Measurements from ENCODE around the gene RABEPK. TPM values are rescaled to one million over a fixed set of nuclear protein-coding genes. Genes with fewer than 3 reads are reported as not detected.

The RABEPK gene
- total and polyA plus RNA-seq, 10 of the 15 experiments (the other 5 are each of a cell fraction or from before 2014, with no cell fraction given): 26.9 to 59.8 (median 39.4) TPM

DNA sequence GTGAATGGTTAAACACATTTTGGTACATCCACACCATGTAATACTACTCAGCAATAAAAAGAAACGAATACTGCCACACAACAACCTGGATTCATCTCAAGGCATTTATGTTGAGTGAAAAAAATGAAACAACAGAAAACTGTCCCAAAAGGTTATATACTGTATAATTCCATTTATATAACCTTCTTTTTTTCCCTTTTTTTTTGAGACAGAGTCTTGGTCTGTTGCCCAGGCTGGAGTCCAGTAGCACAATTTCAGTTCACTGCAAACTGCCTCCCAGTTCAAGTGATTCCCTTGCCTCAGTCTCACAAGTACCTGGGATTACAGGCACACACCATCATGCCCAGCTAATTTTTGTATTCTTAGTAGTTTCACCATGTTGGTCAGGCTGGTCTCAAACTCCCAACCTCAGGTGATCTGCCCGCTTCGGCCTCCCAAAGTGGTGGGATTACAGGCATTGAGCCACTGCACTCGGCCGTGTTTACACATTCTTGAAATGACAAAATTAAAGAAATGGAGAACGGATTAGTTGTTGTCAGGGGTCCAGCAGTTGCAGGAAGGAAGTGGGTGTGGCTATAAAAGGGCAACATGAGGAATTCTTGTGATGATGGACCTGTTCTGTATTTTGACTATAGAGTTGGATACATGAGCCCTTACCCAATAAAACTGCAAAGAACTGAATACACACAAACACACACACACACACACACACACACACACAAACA is 28.1 kb upstream of the RABEPK start:
- CTCF ChIA-PET: no interaction called here
- WGBS (ENCODE audit: insufficient coverage, insufficient replicate concordance, low lambda C conversion rate, missing lambda C conversion rate): 55% methylated on average over 6 of the region's 6 CpGs
- no peak for TF ChIP-seq IKZF1 (conservative IDR thresholded peaks at IDR 0.05)
- H3K9me3 ChIP-seq (replicated peaks; ENCODE audit: control insufficient read depth, insufficient read depth, low read length): no peaks in the 10 kb centered on the region
- SMC1A ChIA-PET (ENCODE audit: uncharacterized antibody, unreplicated experiment): no interaction called here
- H3K4me2 ChIP-seq (ENCODE audit: control insufficient read depth, insufficient read depth): no peak overlapping the region
- H3K27ac ChIP-seq (ENCODE audit: control insufficient read depth, insufficient read depth): no peak overlapping the region
- RAD21 ChIA-PET (ENCODE audit: unreplicated experiment): no interaction called here
- H3K9ac ChIP-seq (ENCODE audit: control insufficient read depth, insufficient read depth, low read length): no peak overlapping the region
- no peak for FAIRE-seq
- no peak overlapping the region for H2AFZ ChIP-seq (ENCODE audit: control insufficient read depth, low read depth, low read length)
- in situ Hi-C loops (cut with MboI) (no loop called here), intact Hi-C loops (cut with micrococcal nuclease; ENCODE audit: unreplicated experiment) (no loop called here)
- no peak for ATAC-seq
- BruUV-seq (replicated peaks): no TSS peak
- H3K36me3 ChIP-seq (ENCODE audit: control insufficient read depth in 2 of 2, insufficient read depth in 2 of 2, low read length in 1 of 2): peaks cover 0 to 3% of the 10 kb centered on the region in 2 experiments; a peak in 1 of 4 replicates
- H3K79me2 ChIP-seq (ENCODE audit: control insufficient read depth, insufficient read depth, low read length): peaks cover 5% of the 10 kb centered on the region
- H3K27me3 ChIP-seq (replicated peaks in 1 of 2; ENCODE audit: control insufficient read depth in 2 of 2, insufficient read depth in 2 of 2, low read length in 1 of 2): no peaks in the 10 kb centered on the region
- H3K4me1 ChIP-seq (ENCODE audit: control insufficient read depth, insufficient read depth, low read length): no peaks in the 10 kb centered on the region
- no peak for DNase-seq (ENCODE audit: low read depth, low spot score)
- no peaks in the 10 kb centered on the region for H4K20me1 ChIP-seq (ENCODE audit: control insufficient read depth, insufficient read depth)
- no peak overlapping the region for H3K4me3 ChIP-seq
- POLR2A ChIA-PET: no interaction called here

DNA sequence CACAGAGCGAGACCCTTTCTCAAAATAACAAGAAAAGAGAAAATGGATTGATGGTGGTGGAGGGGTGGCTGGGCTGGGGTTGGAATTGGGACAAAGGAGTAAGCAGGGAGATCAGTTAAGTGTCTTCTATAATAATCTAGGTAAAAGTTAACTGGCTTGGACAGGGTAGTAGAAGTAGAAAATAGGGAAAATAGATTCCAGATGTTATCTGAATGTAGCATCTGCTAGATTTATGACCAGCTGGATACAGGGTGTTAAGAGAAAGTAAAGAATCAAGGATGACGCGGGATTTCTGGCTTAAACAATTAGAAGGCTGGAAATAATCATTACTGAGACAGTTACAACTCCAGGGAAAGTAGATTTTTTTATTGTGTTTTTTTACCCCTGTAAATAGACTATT is 23.7 kb upstream of the RABEPK start:
- FAIRE-seq (no peak), ATAC-seq (no peak), DNase-seq (ENCODE audit: low read depth, low spot score) (no peak)
- Histone ChIP-seq H2AFZ (ENCODE audit: control insufficient read depth, low read depth, low read length) (no peak overlapping the region), H3K9me3 (replicated peaks; ENCODE audit: control insufficient read depth, insufficient read depth, low read length) (no peaks in the 10 kb centered on the region), H4K20me1 (ENCODE audit: control insufficient read depth, insufficient read depth) (no peaks in the 10 kb centered on the region), H3K4me1 (ENCODE audit: control insufficient read depth, insufficient read depth, low read length) (no peaks in the 10 kb centered on the region), H3K9ac (ENCODE audit: control insufficient read depth, insufficient read depth, low read length) (no peak overlapping the region), H3K4me2 (ENCODE audit: control insufficient read depth, insufficient read depth) (no peak overlapping the region), H3K27ac (ENCODE audit: control insufficient read depth, insufficient read depth) (no peak overlapping the region), H3K27me3 (replicated peaks in 1 of 2; ENCODE audit: control insufficient read depth in 2 of 2, insufficient read depth in 2 of 2, low read length in 1 of 2) (no peaks in the 10 kb centered on the region), H3K79me2 (ENCODE audit: control insufficient read depth, insufficient read depth, low read length) (peaks cover 30% of the 10 kb centered on the region), H3K4me3 (no peak overlapping the region), H3K36me3 (ENCODE audit: control insufficient read depth in 2 of 2, insufficient read depth in 2 of 2, low read length in 1 of 2) (peaks cover 0 to 3% of the 10 kb centered on the region in 2 experiments; a peak in 1 of 4 replicates)
- in situ Hi-C loops (cut with MboI) (no loop called here), intact Hi-C loops (cut with micrococcal nuclease; ENCODE audit: unreplicated experiment) (no loop called here)
- 98% methylated on average over 3 of the region's 3 CpGs for WGBS (ENCODE audit: insufficient coverage, insufficient replicate concordance, low lambda C conversion rate, missing lambda C conversion rate)
- SMC1A ChIA-PET (ENCODE audit: uncharacterized antibody, unreplicated experiment): no interaction called here
- no TSS peak for BruUV-seq (replicated peaks)
- POLR2A ChIA-PET: no interaction called here
- CTCF ChIA-PET: no interaction called here
- TF ChIP-seq POLR2AphosphoS2 (IDR thresholded peaks at IDR 0.05; ENCODE audit: low read depth, low read length) (no peak), IRF4 (IDR thresholded peaks at IDR 0.05; ENCODE audit: low read depth, low read length) (no peak), TAF1 (IDR thresholded peaks at IDR 0.05; ENCODE audit: borderline replicate concordance, low read depth, low read length) (no peak), RAD51 (IDR thresholded peaks at IDR 0.05) (no peak), MEF2B (IDR thresholded peaks at IDR 0.05; ENCODE audit: partially characterized antibody, poor library complexity, severe bottlenecking) (no peak), ZNF24 (IDR thresholded peaks at IDR 0.05) (no peak), TCF3 (IDR thresholded peaks at IDR 0.05; ENCODE audit: borderline replicate concordance, insufficient read depth, low read depth, low read length) (no peak)
- RAD21 ChIA-PET (ENCODE audit: unreplicated experiment): no interaction called here
